ENCODE measurements around the gene TBX19.

DNA sequence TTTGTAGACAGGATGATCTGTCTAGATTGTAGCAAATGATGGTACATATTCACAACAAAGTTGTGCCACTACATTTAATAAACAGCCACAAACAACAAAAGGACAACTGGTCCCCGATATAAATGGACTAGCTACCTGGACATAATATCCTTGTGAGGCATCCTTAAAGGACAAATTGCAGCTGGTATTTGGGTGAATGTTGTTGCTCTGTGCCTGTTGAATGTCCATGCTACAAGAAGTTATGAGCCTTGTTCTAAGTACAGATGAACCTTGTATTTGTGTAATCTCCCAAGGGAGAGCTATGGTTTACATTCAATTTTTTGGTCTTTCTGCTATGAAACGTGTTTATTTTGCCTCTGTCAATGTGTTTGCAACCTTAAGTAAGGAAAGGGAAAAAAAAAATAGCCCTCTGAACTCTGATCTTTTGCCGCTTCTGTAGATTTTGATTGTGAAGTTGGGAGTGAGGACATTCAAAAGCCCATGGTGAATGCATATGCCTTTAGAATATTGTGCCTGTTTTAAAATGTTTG lies 28.4 kb upstream of the TBX19 start:
- TF ChIP-seq, protein P1, sequence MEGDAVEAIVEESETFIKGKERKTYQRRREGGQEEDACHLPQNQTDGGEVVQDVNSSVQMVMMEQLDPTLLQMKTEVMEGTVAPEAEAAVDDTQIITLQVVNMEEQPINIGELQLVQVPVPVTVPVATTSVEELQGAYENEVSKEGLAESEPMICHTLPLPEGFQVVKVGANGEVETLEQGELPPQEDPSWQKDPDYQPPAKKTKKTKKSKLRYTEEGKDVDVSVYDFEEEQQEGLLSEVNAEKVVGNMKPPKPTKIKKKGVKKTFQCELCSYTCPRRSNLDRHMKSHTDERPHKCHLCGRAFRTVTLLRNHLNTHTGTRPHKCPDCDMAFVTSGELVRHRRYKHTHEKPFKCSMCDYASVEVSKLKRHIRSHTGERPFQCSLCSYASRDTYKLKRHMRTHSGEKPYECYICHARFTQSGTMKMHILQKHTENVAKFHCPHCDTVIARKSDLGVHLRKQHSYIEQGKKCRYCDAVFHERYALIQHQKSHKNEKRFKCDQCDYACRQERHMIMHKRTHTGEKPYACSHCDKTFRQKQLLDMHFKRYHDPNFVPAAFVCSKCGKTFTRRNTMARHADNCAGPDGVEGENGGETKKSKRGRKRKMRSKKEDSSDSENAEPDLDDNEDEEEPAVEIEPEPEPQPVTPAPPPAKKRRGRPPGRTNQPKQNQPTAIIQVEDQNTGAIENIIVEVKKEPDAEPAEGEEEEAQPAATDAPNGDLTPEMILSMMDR (IDR thresholded peaks at IDR 0.05): no peak
- TF ChIP-seq ZFX (IDR thresholded peaks at IDR 0.05; ENCODE audit: borderline replicate concordance): no peak
